ENCODE data around the gene HHATL. TPM values are rescaled to one million over a fixed set of nuclear protein-coding genes. Genes with fewer than 3 reads are reported as not detected.

Gene HHATL
- total RNA-seq, 4 donors from 2014 or later, result 0.62 to 1.3 TPM; not detected in 2

- Histone ChIP-seq H3K36me3 (no peaks in the 10 kb centered on the region), H3K27me3 (no peaks in the 10 kb centered on the region), H3K4me1 (no peaks in the 10 kb centered on the region), H3K9me3 (no peaks in the 10 kb centered on the region), H3K4me3 (no peak overlapping the region), H3K27ac (no peak overlapping the region)
- DNase-seq, result no peak
- TF ChIP-seq POLR2A (IDR thresholded peaks at IDR 0.05) (no peak), CTCF (IDR thresholded peaks at IDR 0.05) (no peak)
- intact Hi-C loops (cut with DNase I; ENCODE audit: low total_unique reads), result no loop called here
Observed at GRCh38 chr3:42705058-42705767, 2.6 kb upstream of the HHATL start.

- no peak overlapping the region for H3K27ac ChIP-seq
- no peaks in the 10 kb centered on the region for H3K27me3 ChIP-seq
- DNase-seq, result no peak
- no peak overlapping the region for H3K4me3 ChIP-seq
- H3K9me3 ChIP-seq, result no peaks in the 10 kb centered on the region
- H3K4me1 ChIP-seq, result no peaks in the 10 kb centered on the region
- TF ChIP-seq CTCF (IDR thresholded peaks at IDR 0.05) (no peak), POLR2A (IDR thresholded peaks at IDR 0.05) (no peak)
- no peaks in the 10 kb centered on the region for H3K36me3 ChIP-seq
- intact Hi-C loops (cut with DNase I; ENCODE audit: low total_unique reads), result no loop called here
Observed at GRCh38 chr3:42704136-42704841, 1.7 kb upstream of the HHATL start.

DNA sequence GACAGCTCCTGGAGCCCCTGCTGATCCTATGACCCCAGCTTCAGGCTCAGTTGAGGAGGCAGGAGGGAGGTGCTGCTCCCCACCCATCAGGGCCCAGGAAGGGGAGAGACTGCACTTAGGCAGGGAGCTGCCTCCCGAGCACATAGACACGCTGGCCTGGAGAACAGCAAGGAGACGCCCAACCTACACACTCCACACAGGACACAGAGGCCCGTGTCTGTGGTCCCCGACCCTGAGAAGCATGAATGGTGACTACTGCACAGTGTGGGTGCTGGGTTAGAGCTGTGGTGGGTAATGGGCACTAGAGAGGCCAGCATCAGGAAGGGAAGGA lies 1.1 kb upstream of the HHATL start:
- Histone ChIP-seq H3K4me1 (no peaks in the 10 kb centered on the region), H3K27me3 (no peaks in the 10 kb centered on the region), H3K9me3 (no peaks in the 10 kb centered on the region), H3K27ac (no peak overlapping the region), H3K4me3 (no peak overlapping the region), H3K36me3 (no peaks in the 10 kb centered on the region)
- intact Hi-C loops (cut with DNase I; ENCODE audit: low total_unique reads), result no loop called here
- TF ChIP-seq POLR2A (IDR thresholded peaks at IDR 0.05) (no peak), CTCF (IDR thresholded peaks at IDR 0.05) (no peak)
- DNase-seq, result no peak

DNA sequence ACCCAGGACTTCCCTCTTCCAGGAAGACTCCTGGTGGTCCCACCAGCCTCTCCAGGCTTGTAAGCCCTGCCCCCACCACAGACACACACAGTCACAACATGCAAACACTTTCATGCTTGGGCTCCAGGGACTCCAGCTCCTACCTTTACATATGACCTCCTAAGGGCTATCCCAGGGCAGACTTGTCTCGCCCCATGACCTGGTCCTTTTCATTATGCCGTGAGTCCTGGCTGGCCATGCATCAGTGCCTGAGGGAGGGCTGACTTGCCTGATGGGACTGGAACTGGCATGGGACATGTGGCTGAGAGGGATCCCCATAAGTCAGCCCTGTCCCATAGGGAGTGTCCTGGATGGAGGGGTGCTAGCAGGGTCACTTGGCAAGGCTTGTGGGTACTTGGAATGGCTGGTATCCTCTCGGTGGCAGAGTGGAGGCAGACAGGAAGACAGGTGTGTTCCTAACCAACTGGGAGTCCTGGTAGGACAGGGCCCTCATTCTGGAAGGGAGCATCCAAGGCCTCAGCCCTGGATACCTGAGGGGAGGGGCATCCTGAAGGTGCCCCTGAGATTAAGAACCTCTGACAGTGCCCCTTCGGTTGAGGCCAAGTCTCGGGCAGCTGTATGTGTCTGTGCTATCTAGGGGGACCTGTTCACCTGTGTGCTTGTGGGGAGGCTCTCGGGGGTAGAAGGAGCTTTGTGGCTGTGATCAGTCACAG lies 540 bp upstream of the HHATL start:
- intact Hi-C loops (cut with DNase I; ENCODE audit: low total_unique reads), result no loop called here
- Histone ChIP-seq H3K4me3 (no peak overlapping the region), H3K4me1 (no peaks in the 10 kb centered on the region), H3K27me3 (no peaks in the 10 kb centered on the region), H3K36me3 (no peaks in the 10 kb centered on the region), H3K27ac (no peak overlapping the region), H3K9me3 (no peaks in the 10 kb centered on the region)
- no peak for DNase-seq
- TF ChIP-seq CTCF (IDR thresholded peaks at IDR 0.05) (no peak), POLR2A (IDR thresholded peaks at IDR 0.05) (no peak)

All from uterus (tissue), 4 donors.